HG02610 (cell line): Measurements from ENCODE around the gene CPE.

Source experiments
- ATAC-seq: cut with Tn5 transposase; IDR thresholded peaks from one replicate; pipeline ENCODE4 v1.9.1; 2021; ENCODE audit warnings: mild to moderate bottlenecking, moderate library complexity; ENCODE audit not compliant: unreplicated experiment

The CPE gene

DNA sequence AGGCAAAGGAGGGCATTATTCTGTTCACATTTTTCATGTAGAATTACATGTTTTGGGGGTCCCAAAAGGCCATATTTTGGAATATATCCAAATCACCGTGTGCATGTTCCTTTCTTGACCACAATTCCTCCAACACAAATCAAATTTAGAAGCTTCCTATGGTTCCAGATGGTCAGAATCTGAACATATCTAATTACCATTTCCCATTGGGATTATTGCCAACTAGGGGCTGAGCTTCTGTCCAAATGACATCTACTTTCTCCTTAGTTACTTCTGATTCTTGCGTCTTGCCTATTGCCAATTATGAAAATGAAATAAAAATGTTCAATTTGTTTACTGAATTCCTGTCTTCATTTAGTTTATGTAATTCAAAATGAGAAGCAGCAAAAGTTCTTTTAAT lies 163.7 kb downstream of the CPE start:
- ATAC-seq = no peak
